ENCODE measurements around the gene DLG2. TPM values are rescaled to one million over a fixed set of nuclear protein-coding genes. Genes with fewer than 3 reads are reported as not detected.

The DLG2 gene
- total and polyA plus RNA-seq, 2 of the 8 experiments (the other 6 are each of a cell fraction or from before 2014, with no cell fraction given) = 1.7 to 14.3 TPM

DNA sequence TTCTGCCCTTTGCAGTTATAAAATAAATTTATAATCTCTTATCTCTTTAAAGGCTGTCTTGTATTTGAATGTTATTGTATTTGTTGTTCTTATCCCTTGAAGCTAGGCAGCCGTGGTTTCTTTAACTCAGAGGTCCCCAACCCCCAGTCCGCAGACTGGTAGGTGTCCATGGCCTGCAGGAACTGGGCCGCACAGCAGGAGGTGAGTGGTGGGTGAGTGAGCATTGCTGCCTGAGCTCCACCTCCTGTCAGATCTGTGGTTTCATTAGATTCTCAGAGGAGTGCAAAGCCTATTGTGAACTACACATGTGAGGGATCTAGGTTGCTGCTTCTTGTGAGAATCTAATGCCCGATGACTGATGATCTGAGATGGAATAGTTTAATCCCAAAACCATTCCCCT, 1961.0 kb downstream of the DLG2 start:
- no peak overlapping the region for H2AFZ ChIP-seq (ENCODE audit: low read length)
- no peaks in the 10 kb centered on the region for H3K36me3 ChIP-seq (ENCODE audit: control insufficient read depth in 2 of 4, insufficient read depth in 4 of 4, low read length in 3 of 4)
- H3K27me3 ChIP-seq (replicated peaks in 1 of 4; ENCODE audit: control insufficient read depth in 3 of 4, extremely low read depth in 1 of 4, insufficient read depth in 3 of 4, low read length in 3 of 4) = no peaks in the 10 kb centered on the region
- no peak overlapping the region for H3K23ac ChIP-seq (ENCODE audit: insufficient read length)
- H3K4me2 ChIP-seq (ENCODE audit: insufficient read depth in 1 of 2, low read depth in 2 of 2, low read length in 2 of 2) = no peak overlapping the region
- H3K27ac ChIP-seq (ENCODE audit: low read depth, low read length) = no peak overlapping the region
- no peak overlapping the region for H2BK120ac ChIP-seq (replicated peaks; ENCODE audit: low read depth, low read length)
- no peak overlapping the region for H4K91ac ChIP-seq (replicated peaks; ENCODE audit: insufficient read length, low read length)
- H3K4me1 ChIP-seq (replicated peaks in 1 of 4; ENCODE audit: control insufficient read depth in 3 of 4, insufficient read depth in 4 of 4, low read length in 3 of 4) = peaks cover 0 to 13% (median 2%) of the 10 kb centered on the region in 4 experiments; a peak in 3 of 7 replicates
- H3K4me3 ChIP-seq (ENCODE audit: extremely low read depth in 1 of 4, insufficient read depth in 2 of 4, low read depth in 3 of 4, low read length in 4 of 4) = no peak overlapping the region
- no peak overlapping the region for H2BK12ac ChIP-seq (ENCODE audit: low read depth, low read length)
- no peak overlapping the region for H2BK5ac ChIP-seq (ENCODE audit: low read depth, low read length)
- no peak overlapping the region for H3K9ac ChIP-seq (replicated peaks in 1 of 4; ENCODE audit: extremely low read depth in 1 of 4, low read depth in 3 of 4, low read length in 3 of 4)
- FAIRE-seq (no peak), DNase-seq (ENCODE audit: low read depth in 1 of 2, low spot score in 2 of 2) (no peak)
- no peak overlapping the region for H3K4ac ChIP-seq (replicated peaks; ENCODE audit: insufficient read length, low read depth, low read length)
- ChIA-PET CTCF (ENCODE audit: partially characterized antibody) (interaction anchor here (0.8 to 1.3 kb wide), 2 partner anchors 21 to 373 kb away, joined by 4 read pairs; no protein-coding TSS in a partner anchor), POLR2A (ENCODE audit: partially characterized antibody) (no interaction called here)
- no peaks in the 10 kb centered on the region for H4K20me1 ChIP-seq (replicated peaks in 1 of 2; ENCODE audit: control insufficient read depth in 1 of 2, insufficient read depth in 2 of 2, low read length in 2 of 2)
- no peak overlapping the region for H2BK20ac ChIP-seq (ENCODE audit: low read length)
- no peaks in the 10 kb centered on the region for H3K9me3 ChIP-seq (ENCODE audit: insufficient read depth in 2 of 2, low read depth in 1 of 2, low read length in 1 of 2)
- no peak for TF ChIP-seq POLR2AphosphoS5 (IDR thresholded peaks at IDR 0.05; ENCODE audit: low read depth, low read length)
- TF ChIP-seq BACH1 (IDR thresholded peaks at IDR 0.05; ENCODE audit: low read length) = no peak
- TF ChIP-seq BRCA1 (IDR thresholded peaks at IDR 0.05; ENCODE audit: low read depth, low read length) = no peak
- no peak for TF ChIP-seq SP4 (IDR thresholded peaks at IDR 0.05; ENCODE audit: low read length)
- no peak for TF ChIP-seq POU5F1 (IDR thresholded peaks at IDR 0.05; ENCODE audit: low read depth, low read length)
- TF ChIP-seq CHD1 (IDR thresholded peaks at IDR 0.05; ENCODE audit: low read depth, low read length) = no peak
- no peak for TF ChIP-seq GABPA (IDR thresholded peaks at IDR 0.05; ENCODE audit: borderline replicate concordance, insufficient read depth, low read length)
- no peak for TF ChIP-seq TAF7 (optimal IDR thresholded peaks at IDR 0.05; ENCODE audit: borderline replicate concordance, low read depth, low read length)
- H3K79me2 ChIP-seq (ENCODE audit: control insufficient read depth in 1 of 2, insufficient read depth in 2 of 2, low read length in 2 of 2) = no peaks in the 10 kb centered on the region
- no peaks in the 10 kb centered on the region for H3K79me1 ChIP-seq (ENCODE audit: low read depth, low read length)
- H2BK15ac ChIP-seq (ENCODE audit: low read length) = no peak overlapping the region
- H3K56ac ChIP-seq (replicated peaks; ENCODE audit: insufficient read length, low read depth, low read length) = no peak overlapping the region
- no peaks in the 10 kb centered on the region for H3K23me2 ChIP-seq (ENCODE audit: low read depth, low read length)
- 93% methylated on average over 4 of the region's 4 CpGs; no CpG with 5 or more reads in 1 of the 2 experiments for WGBS, 2 experiments (ENCODE audit: extremely low coverage in 1 of 2, insufficient coverage in 1 of 2, insufficient read length in 1 of 2, insufficient replicate concordance in 2 of 2, low coverage in 1 of 2, low lambda C conversion rate in 2 of 2, missing lambda C conversion rate in 1 of 2)
- H4K8ac ChIP-seq (ENCODE audit: extremely low read depth, insufficient read depth, low read length) = no peak overlapping the region
- no peak overlapping the region for H3K14ac ChIP-seq (ENCODE audit: insufficient read length)
- no peak overlapping the region for H3K18ac ChIP-seq (ENCODE audit: extremely low read depth, low read length)
- no peak overlapping the region for H2AK5ac ChIP-seq (ENCODE audit: low read depth, low read length)
- H4K5ac ChIP-seq (ENCODE audit: insufficient read length, low read depth, low read length) = no peak overlapping the region
